ENCODE data around the gene RFWD3.
A peak's percentile ranks its signal among the peaks of the same experiment; 100 is the strongest.
"Not testable (repeated sequence)": the region's sequence is repeated elsewhere in the genome, so short reads cannot be mapped to it uniquely, and the experiment has no call there.

RFWD3 gene, protein sequence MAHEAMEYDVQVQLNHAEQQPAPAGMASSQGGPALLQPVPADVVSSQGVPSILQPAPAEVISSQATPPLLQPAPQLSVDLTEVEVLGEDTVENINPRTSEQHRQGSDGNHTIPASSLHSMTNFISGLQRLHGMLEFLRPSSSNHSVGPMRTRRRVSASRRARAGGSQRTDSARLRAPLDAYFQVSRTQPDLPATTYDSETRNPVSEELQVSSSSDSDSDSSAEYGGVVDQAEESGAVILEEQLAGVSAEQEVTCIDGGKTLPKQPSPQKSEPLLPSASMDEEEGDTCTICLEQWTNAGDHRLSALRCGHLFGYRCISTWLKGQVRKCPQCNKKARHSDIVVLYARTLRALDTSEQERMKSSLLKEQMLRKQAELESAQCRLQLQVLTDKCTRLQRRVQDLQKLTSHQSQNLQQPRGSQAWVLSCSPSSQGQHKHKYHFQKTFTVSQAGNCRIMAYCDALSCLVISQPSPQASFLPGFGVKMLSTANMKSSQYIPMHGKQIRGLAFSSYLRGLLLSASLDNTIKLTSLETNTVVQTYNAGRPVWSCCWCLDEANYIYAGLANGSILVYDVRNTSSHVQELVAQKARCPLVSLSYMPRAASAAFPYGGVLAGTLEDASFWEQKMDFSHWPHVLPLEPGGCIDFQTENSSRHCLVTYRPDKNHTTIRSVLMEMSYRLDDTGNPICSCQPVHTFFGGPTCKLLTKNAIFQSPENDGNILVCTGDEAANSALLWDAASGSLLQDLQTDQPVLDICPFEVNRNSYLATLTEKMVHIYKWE

GRCh38 chr16:74666425-74667254, at the start of gene RFWD3:
RFWD3 (minus strand) TSS chr16:74666877; CDS start chr16:74661449, 5,428 bp downstream.
- peak; percentile 84 to 97 for DNase-seq (ENCODE audit: low read depth in 1 of 2, low spot score in 1 of 2)

- DNase-seq (ENCODE audit: low read depth in 1 of 2, low spot score in 1 of 2) = no peak
These were observed 49.7 kb upstream of the RFWD3 start for GRCh38 chr16:74716355-74716754.

GRCh38 chr16:74713876-74714275, 47.2 kb upstream of the RFWD3 start:
- no peak for DNase-seq (ENCODE audit: low read depth in 1 of 2, low spot score in 1 of 2)

DNA sequence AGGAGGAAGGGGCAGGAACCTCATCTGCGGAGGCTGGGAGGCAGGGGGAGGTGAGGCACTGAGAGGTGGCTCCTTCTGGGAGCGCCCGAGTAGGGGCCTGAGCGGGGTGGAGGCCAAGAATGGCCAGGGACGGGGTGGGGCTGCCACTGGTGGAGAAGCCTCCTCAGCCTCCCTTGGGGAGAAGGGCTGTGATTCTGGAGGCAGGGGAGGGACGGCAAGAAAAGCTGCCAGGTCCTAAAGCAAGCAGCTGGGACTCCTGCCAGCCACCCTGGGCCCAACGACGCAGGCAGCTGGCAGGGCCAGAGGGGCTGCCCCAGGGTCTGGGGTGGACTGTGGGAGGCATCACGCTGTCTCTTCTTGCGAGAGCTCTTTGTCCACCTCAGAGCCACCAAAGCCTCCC, 46.6 kb upstream of the RFWD3 start:
- DNase-seq (ENCODE audit: low read depth in 1 of 2, low spot score in 1 of 2) = no peak

DNA sequence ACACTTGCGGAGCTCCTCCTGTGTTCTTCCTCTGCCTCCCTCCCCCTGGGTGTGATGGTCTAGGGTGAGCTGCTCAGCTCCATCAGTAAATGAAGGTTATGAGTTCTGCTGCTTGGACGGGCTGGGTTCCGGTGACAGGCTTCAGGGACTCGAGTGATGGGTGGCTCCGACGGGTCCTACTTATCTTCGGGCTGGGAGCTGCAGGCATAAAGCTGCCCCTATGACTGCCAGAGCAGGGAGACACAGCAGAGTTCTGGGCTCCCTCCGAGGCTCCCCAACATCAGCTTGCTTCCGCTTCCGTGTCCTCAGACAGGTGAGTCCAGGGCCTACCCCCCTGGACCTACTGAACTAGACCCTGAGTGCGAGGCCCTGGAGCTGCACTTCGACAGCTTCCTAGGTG, 45.3 kb upstream of the RFWD3 start:
- DNase-seq (ENCODE audit: low read depth in 1 of 2, low spot score in 1 of 2) = no peak

DNA sequence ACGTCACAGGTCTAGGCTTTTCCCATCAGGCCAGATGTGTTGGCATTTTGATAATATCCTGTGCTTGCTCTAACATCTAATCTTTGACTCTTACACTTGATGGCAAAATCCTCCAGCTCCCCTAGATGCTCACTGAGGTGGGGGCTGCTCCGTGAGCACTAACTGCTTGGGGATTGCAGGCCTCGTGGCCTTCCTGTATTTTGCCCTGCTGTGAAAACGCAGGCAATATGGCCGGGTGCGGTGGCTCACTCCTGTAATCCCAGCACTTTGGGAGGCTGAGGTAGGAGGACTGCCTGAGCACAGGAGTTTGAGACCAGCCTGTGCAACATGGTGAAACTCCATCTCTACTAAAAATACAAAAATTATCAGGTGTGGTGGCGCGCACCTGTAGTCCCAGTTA, 43.7 kb upstream of the RFWD3 start:
- DNase-seq (ENCODE audit: low read depth in 1 of 2, low spot score in 1 of 2) = no peak

DNA sequence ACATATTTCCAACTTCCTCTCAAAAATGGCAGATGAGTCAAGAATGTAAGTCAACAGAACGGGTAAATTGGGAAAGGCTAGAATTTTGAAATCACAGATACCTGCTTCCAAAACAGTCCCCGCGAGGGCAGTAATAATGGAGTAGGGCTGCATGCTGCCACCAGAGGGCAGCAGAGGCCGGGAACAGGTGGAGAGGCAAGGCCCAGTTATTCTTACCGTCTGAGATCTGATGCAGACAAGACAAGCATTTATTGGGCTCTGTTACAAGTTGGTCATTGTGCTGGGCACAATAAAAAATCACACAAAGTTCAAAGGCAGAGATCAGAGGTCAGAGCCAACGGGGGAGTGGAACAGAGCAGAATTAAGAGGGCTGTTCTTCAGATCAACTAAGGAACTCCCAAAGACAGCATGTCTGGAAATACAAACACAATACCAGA, 42.8 kb upstream of the RFWD3 start:
- DNase-seq (ENCODE audit: low read depth in 1 of 2, low spot score in 1 of 2) = peak; percentile 63 to 72

GRCh38 chr16:74700438-74701225, 34.0 kb upstream of the RFWD3 start, which contains the start of gene MLKL:
MLKL (minus strand) TSS chr16:74700862; CDS start chr16:74695757, 5,105 bp downstream.
- DNase-seq (ENCODE audit: low read depth in 1 of 2, low spot score in 1 of 2) = peak; percentile 26 to 27

GRCh38 chr16:74700116-74700437, 33.4 kb upstream of the RFWD3 start:
- DNase-seq (ENCODE audit: low read depth in 1 of 2, low spot score in 1 of 2) = no peak

- DNase-seq (ENCODE audit: low read depth in 1 of 2, low spot score in 1 of 2) = no peak
These were observed 33.0 kb upstream of the RFWD3 start for GRCh38 chr16:74699666-74700065.

GRCh38 chr16:74698222-74698621, 31.5 kb upstream of the RFWD3 start:
- no peak for DNase-seq (ENCODE audit: low read depth in 1 of 2, low spot score in 1 of 2)

- DNase-seq (ENCODE audit: low read depth in 1 of 2, low spot score in 1 of 2) = peak in 1 of 2 donors; percentile 33
These were observed 29.1 kb upstream of the RFWD3 start for GRCh38 chr16:74695450-74696422.

DNA sequence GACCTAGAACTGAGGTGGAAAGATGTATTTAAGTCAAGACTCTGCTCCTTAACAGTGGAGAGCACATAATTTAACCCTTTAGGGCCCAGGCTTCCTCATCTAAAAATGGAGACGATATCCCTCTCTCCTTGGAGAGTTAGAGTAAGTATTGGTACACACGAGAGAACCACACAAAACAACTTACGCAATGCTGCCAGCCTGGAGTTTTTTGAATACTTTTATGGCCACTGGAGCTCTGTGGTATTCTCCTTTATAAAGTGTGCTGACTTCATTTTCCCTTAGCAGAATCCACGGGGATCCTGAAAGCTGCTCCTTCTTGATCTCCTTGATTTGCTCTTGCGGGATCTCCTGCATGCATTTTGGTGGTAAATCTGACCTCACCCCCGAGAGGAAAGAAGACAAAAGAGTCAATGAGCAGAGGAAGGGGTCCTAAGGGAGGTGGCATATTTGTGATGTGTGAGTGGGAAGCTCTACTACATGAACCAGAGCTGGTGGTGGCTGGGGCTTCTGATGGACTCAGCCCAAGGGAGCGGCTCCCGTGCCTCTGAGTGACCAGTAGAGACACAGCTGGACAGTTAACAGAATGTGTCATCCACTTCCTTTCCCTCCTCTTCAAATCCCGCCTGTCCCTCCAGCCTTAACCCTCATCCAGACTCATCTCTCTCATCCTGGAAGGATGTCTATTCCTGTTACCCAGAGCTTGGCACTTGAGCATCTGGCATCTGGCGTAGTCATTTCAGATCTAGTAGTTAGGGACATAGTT, 24.6 kb upstream of the RFWD3 start:
- no peak for DNase-seq (ENCODE audit: low read depth in 1 of 2, low spot score in 1 of 2)

DNA sequence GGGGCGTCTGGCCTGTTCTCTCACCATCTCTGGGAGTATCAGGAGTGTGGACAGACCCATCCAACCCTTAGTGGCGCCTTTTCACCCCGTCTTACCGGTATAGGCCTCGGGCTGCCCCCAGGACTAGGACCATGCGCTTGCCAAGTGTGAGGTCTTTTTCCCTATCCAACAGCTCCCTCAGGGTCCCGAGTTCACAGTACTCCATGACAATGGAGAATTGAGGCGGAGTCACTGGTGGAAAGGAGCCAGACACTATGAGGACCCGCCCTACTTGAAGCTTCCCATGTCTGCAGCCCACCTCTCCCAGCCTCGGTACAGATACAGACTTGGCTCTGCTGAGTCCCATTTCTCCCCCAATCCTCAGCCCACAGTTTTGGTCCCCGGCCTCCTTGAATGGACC, 15.9 kb upstream of the RFWD3 start:
- no peak for DNase-seq (ENCODE audit: low read depth in 1 of 2, low spot score in 1 of 2)

- no peak for DNase-seq (ENCODE audit: low read depth in 1 of 2, low spot score in 1 of 2)
These were observed 14.0 kb upstream of the RFWD3 start for GRCh38 chr16:74680681-74681080.

DNA sequence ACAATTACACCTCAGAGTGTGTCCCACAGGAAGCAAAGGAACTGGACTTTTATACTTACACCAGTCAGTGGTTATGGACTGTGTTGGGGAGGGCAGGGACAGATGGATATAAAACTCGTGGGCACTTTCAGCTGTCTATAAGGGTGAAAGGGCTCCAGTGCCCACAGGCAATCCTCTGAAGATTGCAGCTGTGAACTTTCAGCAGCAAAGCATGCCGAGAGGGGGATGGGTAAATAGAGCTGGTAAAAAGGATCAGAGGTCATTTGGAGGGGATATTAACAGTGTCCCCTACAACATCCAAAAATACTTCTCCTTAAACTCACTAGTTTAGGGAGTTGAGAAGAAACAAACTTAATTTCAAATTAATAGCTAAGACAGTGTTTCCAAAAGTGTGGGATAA, 13.3 kb upstream of the RFWD3 start:
- no peak for DNase-seq (ENCODE audit: low read depth in 1 of 2, low spot score in 1 of 2)

GRCh38 chr16:74677868-74678267, 11.2 kb upstream of the RFWD3 start:
- DNase-seq (ENCODE audit: low read depth in 1 of 2, low spot score in 1 of 2) = no peak

- DNase-seq (ENCODE audit: low read depth in 1 of 2, low spot score in 1 of 2) = no peak
These were observed 7.2 kb upstream of the RFWD3 start for GRCh38 chr16:74673876-74674275.

DNA sequence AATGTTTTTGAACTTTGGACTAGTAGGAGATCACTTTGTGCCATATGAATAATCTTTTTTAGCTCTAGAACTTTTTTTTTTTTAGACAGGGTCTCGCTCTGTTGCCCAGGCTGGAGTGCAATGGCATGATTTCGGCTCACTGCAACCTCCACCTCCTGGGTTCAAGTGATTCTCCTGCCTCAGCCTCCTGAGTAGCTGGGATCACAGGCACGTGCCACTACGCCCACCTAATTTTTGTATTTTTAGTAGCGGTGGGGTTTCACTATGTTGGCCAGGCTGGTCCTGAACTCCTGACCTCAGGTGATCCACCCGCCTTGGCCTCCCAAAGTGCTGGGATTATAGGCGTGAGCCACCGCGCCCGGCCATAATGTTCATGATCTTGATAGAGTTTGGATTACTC, 2.2 kb upstream of the RFWD3 start:
- DNase-seq (ENCODE audit: low read depth in 1 of 2, low spot score in 1 of 2) = not testable (repeated sequence)
